22Rv1 (cell line): ENCODE measurements around the gene JADE2.

Experiments used
- H3K27ac ChIP-seq: fragments of 450-650 bp; 2 replicates; pipeline ENCODE4 v1.5.1; 2017
- ZFX ChIP-seq: fragments of 450-650 bp; IDR thresholded peaks from 2 replicates; pipeline ENCODE4 v1.6.1; 2017; ENCODE audit warnings: antibody characterized with exemption, borderline replicate concordance
- TF ChIP-seq, protein P1 (sequence below): fragments of 450-650 bp; IDR thresholded peaks from 2 replicates; pipeline ENCODE4 v1.5.1; 2017; ENCODE audit warnings: mild to moderate bottlenecking

Gene JADE2

DNA sequence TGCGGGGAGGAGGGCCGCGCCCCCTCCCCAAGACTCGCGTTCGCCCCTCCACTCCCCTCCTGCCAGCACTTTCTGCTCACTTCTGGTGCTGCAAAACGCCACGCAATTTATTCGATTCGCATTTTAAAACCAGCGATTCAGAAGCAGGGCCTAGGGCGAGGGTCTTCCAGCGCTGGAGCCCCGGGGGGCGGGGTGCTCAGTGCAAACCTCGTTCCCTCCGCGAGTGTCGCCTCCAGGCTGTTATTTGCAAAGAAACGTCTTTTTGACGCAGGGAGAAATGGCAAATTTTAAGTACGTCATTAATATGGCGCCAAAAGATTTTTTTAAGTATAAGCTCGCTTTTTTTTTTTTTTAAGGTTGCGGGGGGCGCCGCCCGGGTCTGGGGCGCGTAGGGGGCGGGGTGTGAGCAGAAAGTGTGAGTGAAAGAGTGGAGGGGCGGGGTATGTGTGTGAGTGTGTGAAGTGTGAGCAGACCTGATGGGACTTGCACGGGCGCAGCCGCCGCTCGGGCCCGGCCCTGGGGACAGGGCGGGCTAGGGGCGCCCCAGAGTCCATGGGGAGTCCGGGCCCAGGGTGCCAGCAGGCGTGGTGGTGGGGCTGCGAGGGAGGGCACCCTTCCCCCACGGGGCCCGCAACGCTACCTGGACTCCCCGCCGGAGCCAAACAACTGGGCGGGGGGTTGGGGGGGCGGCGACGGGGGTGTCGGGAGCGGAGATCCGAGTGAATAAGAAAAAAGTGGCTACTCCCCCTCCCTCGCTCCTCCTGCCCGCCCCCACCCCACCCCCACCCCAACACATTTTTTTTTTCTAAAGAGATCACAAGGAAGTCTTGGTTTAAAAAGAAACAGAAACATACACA lies at the start of gene JADE2:
Gene JADE2 (plus strand): TSS at position 845 of the 857 bp plus-strand sequence. CDS start 10,188 bp downstream, outside the sequence.
- no peak for TF ChIP-seq ZFX
- TF ChIP-seq, protein P1, sequence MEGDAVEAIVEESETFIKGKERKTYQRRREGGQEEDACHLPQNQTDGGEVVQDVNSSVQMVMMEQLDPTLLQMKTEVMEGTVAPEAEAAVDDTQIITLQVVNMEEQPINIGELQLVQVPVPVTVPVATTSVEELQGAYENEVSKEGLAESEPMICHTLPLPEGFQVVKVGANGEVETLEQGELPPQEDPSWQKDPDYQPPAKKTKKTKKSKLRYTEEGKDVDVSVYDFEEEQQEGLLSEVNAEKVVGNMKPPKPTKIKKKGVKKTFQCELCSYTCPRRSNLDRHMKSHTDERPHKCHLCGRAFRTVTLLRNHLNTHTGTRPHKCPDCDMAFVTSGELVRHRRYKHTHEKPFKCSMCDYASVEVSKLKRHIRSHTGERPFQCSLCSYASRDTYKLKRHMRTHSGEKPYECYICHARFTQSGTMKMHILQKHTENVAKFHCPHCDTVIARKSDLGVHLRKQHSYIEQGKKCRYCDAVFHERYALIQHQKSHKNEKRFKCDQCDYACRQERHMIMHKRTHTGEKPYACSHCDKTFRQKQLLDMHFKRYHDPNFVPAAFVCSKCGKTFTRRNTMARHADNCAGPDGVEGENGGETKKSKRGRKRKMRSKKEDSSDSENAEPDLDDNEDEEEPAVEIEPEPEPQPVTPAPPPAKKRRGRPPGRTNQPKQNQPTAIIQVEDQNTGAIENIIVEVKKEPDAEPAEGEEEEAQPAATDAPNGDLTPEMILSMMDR = no peak
- peak within 1 kb of the TSS; percentile 97 for H3K27ac ChIP-seq

DNA sequence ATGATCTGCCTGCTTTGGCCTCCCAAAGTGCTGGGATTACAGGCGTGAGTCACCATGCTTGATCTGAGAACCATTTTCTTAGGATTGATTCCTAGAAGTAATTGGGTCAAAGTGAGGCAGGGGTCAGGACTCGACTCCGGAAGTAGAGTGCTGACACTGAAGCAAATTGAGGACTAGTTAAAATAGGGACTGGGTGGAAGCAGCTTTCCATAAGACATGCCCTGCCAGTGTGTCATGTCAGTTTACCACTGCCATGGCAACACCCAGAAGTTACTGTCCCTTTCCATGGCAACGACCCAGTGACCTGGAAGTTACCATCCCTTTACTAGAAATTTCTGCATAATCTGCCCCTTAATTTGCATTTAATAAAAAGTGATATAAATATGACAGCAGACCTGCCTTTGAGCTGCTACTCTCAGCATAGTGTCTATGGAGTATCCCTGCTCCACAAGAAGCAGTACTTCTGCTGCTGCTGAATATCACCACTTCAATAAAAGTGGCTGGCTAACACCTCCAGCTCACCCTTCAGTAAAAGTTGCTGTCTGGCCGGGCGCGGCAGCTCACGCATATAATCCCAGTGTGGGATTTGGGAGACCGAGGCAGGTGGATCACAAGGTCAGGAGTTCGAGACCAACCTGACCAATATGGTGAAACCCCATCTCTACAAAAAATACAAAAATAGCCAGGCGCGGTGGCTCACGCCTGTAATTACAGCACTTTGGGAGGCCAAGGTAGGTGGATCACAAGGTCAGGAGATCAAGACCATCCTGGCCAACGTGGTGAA lies 47.8 kb upstream of the JADE2 start:
- TF ChIP-seq, protein P1 = no peak
- no peak for TF ChIP-seq ZFX
- H3K27ac ChIP-seq = no peak overlapping the region

- H3K27ac ChIP-seq = no peak overlapping the region
- no peak for TF ChIP-seq ZFX
- TF ChIP-seq, protein P1 = no peak
These were observed 45.6 kb upstream of the JADE2 start for GRCh38 chr5:134479839-134480238.

DNA sequence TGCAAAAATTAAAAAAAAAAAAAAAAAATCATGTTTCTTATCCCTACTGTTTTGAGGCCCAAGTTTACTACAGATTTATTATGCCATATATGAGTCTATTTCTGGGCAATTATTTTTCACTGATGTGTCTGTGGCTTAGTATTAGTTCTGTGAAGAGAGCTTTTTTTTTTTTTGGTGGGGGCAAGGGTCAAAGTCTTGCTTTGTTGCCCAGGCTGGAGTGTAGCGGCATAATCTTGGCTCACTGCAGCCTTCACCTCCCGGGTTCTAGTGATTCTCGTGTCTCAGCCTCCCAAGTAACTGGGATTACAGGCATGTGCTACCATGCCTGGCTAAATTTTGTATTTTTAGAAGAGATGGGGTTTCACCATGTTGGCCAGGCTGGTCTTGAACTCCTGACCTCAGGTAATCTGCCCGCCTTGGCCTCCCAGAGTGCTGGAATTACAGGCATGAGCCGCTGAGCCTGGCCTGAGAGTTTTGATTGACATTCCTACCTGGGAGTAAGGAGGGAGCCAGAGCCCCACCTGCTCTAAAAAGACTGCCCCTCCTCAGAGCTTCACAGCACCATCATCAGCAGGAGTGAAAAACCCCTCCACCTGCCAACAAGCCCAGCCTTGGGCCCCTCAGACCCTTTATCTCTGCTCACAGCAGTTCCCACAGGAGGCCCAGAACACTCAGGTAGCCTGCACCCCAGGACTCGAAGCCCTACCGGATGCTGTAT lies 36.1 kb upstream of the JADE2 start:
- no peak for TF ChIP-seq ZFX
- TF ChIP-seq, protein P1 = no peak
- no peak overlapping the region for H3K27ac ChIP-seq

DNA sequence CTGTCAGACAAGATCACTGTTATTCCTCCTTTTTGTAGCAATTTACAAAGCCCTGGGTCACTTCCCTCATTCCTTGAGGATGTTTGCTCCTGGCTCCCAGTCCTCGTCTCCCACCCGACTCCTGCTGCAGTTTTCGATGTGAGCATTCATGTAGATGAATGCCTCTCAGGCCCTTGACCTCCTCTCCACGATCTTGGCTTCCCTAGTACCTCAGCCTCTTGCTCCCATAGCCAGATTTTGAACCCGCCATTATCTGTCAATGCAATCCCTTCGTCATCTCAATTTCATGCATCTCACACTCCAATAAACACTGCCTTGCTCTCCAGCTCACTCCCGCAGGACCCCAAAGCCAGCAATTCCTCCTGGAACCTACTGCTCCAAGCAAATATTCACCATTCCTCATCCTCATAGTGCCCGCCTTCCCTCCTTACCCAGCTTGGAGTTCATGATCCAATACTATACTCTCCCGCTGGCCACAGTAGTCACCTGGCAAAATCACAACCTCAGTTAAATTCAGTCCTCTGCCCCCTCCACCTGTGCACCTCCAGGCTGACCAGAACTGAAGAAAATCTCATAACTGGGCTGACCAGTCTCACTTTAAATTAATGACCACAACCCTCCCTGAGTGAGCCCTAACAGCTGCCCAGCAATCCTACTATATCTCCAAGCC lies 35.1 kb upstream of the JADE2 start:
- H3K27ac ChIP-seq = no peak overlapping the region

GRCh38 chr5:134490925-134491271 lies 34.6 kb upstream of the JADE2 start:
- no peak for TF ChIP-seq ZFX
- TF ChIP-seq, protein P1 = no peak
- no peak overlapping the region for H3K27ac ChIP-seq

More for the DNA sequence above, 35.1 kb upstream of the JADE2 start:
- TF ChIP-seq, protein P1 = no peak
- TF ChIP-seq ZFX = no peak
